HG02943 (cell line): Measurements from ENCODE around the gene ADAP1.
A peak's percentile ranks its signal among the peaks of the same experiment; 100 is the strongest.
"Not testable (repeated sequence)": the region's sequence is repeated elsewhere in the genome, so short reads cannot be mapped to it uniquely, and the experiment has no call there.

Source experiments
- ATAC-seq: cut with Tn5 transposase; IDR thresholded peaks from one replicate; pipeline ENCODE4 v1.9.1; 2021; ENCODE audit warnings: mild to moderate bottlenecking, low read depth, moderate library complexity; ENCODE audit not compliant: unreplicated experiment

ADAP1 gene

DNA sequence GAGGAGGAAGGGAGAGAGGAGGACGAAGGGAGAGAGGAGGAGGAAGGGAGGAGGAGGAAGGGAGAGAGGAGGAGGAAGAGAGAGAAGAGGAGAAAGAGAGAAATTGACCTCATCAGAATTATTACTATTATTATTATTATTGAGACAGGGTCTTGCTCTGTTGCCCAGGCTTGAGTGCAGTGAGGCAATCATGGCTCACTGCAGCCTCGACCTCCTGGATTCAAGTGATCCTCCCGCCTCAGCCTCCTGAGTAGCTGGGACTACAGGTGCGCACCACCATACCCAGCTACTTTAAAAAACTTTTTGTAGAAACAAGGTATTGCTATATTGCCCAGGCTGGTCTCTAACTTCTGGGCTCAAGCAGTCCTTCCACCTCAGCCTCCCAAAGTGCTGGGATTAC lies 10.7 kb downstream of the ADAP1 start:
- ATAC-seq = not testable (repeated sequence)

GRCh38 chr7:940599-941408 lies 13.7 kb downstream of the ADAP1 start:
- ATAC-seq = no peak

GRCh38 chr7:939843-940242 lies 14.6 kb downstream of the ADAP1 start:
- no peak for ATAC-seq

GRCh38 chr7:938546-939185 lies 15.8 kb downstream of the ADAP1 start:
- no peak for ATAC-seq

DNA sequence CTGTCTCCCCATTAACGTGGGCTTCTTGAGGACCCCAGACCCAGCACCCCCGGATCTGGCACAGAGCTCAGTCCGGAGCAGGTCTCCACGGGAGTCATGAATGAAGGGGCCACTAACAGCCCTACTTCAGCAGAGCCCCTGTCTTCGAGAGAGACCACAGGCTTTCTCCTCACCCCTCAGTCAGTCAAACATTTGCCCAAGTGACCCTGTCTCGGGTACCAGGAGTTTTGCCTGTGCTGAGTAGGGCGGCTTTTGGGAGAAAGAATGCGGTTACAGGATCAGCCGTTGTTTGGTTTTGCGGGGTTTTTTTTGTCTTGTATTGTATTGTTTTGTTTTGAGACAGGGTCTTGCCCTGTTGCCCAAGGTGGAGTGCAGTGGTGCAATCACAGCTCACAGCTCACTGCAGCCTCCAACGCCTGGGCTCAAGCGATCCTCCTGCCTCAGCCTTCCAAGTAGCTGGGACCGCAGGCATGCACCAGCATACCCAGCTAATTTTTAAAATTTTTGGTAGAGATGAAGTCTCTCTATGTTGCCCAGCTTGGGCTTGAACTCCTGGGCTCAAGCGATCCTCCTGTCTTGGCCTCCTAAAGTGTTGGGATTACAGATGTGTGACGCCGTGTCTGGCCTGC lies 16.5 kb downstream of the ADAP1 start:
- ATAC-seq = no peak

- peak; percentile 84 for ATAC-seq
Observed at GRCh38 chr7:936386-937054, 18.0 kb downstream of the ADAP1 start.

DNA sequence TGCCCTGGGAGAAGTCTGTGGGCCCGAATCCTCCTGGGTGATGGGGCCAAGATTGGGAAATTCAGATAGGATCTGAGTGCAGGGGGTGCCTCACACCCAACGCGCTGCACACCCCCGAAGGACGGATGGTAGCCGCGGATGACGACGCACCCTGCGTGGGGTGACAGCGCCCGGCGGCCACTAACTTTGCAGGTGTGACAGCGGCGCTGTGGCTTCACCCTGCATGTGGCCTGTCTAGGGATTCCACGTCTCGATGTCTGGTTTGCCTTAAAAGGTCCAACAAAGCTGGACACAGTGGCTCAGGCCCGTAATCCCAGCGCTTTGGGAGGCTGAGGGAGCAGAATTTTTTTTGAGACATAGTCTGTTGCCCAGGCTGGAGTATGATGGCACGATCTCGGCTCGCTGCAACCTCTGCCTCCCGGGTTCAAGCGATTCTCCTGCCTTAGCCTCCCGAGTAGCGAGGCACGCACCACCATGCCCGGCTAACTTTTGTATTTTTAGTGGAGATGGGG lies 18.6 kb downstream of the ADAP1 start:
- peak; percentile 6 for ATAC-seq

DNA sequence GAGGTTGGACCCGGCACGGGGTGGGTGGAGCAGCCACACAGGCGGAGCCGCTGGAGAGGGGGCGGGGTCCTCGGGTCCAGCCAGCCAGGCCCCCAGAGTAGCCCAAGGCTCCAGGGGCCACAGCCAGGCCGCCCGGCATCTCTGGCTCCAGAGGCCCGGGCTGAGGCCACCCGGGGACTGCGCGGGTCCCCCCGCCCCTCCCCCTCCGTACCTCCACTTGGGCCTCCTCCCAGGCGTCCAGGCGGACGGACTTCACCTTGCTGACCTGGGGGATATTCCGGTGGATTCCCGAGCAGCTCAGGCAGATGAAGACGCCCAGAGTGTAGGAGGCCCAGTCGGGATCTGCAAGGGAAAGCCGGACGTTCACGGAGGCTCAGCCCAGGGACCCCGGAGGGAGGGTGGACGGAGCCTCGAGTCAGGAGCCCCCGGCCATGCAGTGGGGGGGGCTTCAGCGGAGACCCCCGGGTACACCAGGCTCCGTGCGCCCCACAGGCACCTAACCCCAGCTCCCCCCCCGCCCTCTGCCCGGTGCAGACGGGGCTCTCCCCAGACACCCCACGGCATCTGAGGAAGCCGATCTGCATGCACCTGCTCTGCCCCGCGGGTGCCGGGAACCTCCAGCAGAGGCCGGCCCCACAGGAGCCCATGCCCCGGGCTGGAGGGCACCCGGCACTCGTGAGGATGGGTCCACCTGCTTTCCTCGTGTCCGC lies 19.2 kb downstream of the ADAP1 start:
- no peak for ATAC-seq

- ATAC-seq = no peak
Observed at GRCh38 chr7:934469-935163, 19.9 kb downstream of the ADAP1 start.

GRCh38 chr7:932651-932975 lies 21.9 kb downstream of the ADAP1 start:
- no peak for ATAC-seq

- no peak for ATAC-seq
Observed at GRCh38 chr7:931871-932650, 22.4 kb downstream of the ADAP1 start.

- ATAC-seq = no peak
Observed at GRCh38 chr7:930975-931758, 23.3 kb downstream of the ADAP1 start.

DNA sequence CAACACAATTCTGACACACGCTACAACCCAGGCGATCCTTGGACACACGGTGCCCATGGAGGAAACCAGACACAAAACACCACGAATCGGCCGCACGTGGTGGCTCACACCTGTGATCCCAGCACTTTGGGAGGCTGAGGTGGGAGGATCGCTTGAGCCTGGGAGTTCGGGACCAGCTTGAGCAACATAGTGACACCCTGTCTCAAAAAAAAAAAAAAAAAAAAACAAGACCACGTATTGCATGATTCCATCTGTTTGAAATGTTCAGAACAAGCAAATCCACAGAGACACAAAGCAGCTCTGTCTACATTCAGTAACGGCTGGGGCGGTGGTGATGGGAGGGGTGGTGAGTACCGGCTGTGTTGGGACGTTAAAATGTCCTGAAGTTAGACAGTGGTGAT lies 25.2 kb downstream of the ADAP1 start:
- ATAC-seq = no peak

- ATAC-seq = no peak
Observed at GRCh38 chr7:927031-927671, 27.3 kb downstream of the ADAP1 start.

DNA sequence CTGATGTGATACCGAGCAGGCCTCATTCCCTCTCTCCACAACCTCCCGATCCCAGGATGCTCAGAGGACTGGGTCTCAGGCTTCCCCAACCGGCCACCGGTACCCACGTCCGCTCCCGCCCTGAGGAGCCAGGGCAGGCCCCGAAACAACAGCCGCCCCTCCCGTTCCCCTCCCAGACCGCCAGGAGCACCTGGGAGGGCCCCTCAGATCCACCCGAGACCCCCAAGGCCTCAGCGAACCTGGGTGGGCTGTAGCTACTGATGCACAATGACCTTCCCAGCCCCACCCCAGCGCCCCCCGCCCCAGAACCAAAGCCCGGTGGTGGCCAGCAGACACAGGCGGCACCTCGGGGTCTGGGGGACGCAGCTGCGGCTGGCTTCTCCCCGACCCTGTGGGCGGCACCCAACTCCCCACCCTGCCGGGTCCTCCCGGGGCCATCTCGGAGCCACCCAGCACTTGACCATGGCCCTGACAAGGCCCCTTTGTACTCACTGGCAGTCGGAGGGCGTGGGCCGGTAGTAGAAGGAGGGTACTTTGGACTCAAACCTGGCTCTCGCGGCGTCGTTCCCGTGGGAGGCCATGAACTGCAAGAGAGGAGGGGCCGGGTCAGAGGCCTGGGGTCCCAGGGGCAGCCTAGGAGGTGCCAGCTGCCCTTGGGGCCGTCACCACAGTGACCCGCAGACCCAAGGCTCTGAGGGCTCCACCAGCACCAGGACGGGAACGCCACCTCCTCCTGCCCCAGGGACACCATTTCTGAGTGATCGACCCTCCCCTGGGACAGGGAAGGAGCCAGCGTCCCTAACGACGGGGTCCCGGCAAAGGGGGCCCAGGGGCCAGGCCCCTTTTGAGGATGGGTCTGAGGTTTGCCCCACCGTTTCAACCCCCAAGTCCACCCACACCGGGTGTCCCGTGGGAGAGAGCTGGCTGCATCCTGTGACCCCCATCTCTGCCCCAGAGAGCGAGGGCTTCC lies 28.1 kb downstream of the ADAP1 start:
- ATAC-seq = no peak

- ATAC-seq = no peak
Observed at GRCh38 chr7:925601-926000, 28.9 kb downstream of the ADAP1 start.
